ENCODE results near the gene TCP11L2. TPM values are rescaled to one million over a fixed set of nuclear protein-coding genes. Genes with fewer than 3 reads are reported as not detected.

TCP11L2 gene
- polyA plus RNA-seq, 3 donors, result 23.5 to 37.3 (median 35.8) TPM

GRCh38 chr12:106333756-106334155 lies 31.2 kb downstream of the TCP11L2 start:
- WGBS (ENCODE audit: insufficient coverage), result 38% methylated on average over 1 of the region's 2 CpGs
- no peak overlapping the region for H3K4me3 ChIP-seq (replicated peaks in 1 of 3; ENCODE audit: low read depth in 2 of 3, low read length in 3 of 3)
- no peak overlapping the region for H3K27ac ChIP-seq (ENCODE audit: low read depth in 1 of 2, low read length in 2 of 2)
- no peaks in the 10 kb centered on the region for H3K27me3 ChIP-seq (ENCODE audit: control insufficient read depth in 2 of 2, insufficient read depth in 2 of 2, low read length in 2 of 2)
- peaks cover 48% of the 10 kb centered on the region in 2 donors for H3K36me3 Mint-ChIP-seq
- no peak overlapping the region for H3K4me2 ChIP-seq (replicated peaks; ENCODE audit: extremely low read depth, low read length, poor library complexity, severe bottlenecking)
- H3K4me3 Mint-ChIP-seq, result no peak overlapping the region
- no peaks in the 10 kb centered on the region for H4K20me1 ChIP-seq (ENCODE audit: insufficient read depth, low read length)
- H3K27ac Mint-ChIP-seq, result peak overlapping the region in 2 of 7 donors; percentile 0 to 31
- no peak for TF ChIP-seq CTCF (IDR thresholded peaks at IDR 0.05)
- peak in 1 of 3 donors; percentile 14 for DNase-seq
- no peaks in the 10 kb centered on the region for H3K9me3 ChIP-seq (replicated peaks in 1 of 2; ENCODE audit: control insufficient read depth in 1 of 2, insufficient read depth in 1 of 2, low read length in 2 of 2)
- peaks cover 0 to 12% of the 10 kb centered on the region in 2 donors for H3K36me3 ChIP-seq (replicated peaks in 1 of 2; ENCODE audit: control insufficient read depth in 1 of 2, insufficient read depth in 2 of 2, low read length in 2 of 2)
- intact Hi-C loops (cut with micrococcal nuclease), result loop anchor here in 1 of 2 donors (10.0 kb wide), 1 partner anchor 109 kb away; no protein-coding TSS in a partner anchor
- H3K27me3 Mint-ChIP-seq (ENCODE audit: low read depth in 3 of 3), result peaks cover 0 to 2% (median under 1%) of the 10 kb centered on the region in 3 donors
- H3K9ac ChIP-seq (ENCODE audit: insufficient read depth, low read length, poor library complexity, severe bottlenecking), result no peak overlapping the region
- H3K4me1 ChIP-seq (ENCODE audit: control insufficient read depth in 1 of 2, insufficient read depth in 2 of 2, low read length in 2 of 2), result peaks cover 62 to 70% of the 10 kb centered on the region in 2 donors
- no peak overlapping the region for H2AFZ ChIP-seq (ENCODE audit: insufficient read depth, low read depth, low read length, poor library complexity, severe bottlenecking)
- H3K4me1 Mint-ChIP-seq, result peaks cover 71% of the 10 kb centered on the region
- no peaks in the 10 kb centered on the region for H3K9me3 Mint-ChIP-seq
- H3K79me2 ChIP-seq (ENCODE audit: insufficient read depth, low read length), result no peaks in the 10 kb centered on the region

- 100% methylated on average over 2 of the region's 2 CpGs for WGBS (ENCODE audit: insufficient coverage)
- Mint-ChIP-seq H3K36me3 (peaks cover 67 to 85% of the 10 kb centered on the region in 2 donors), H3K27me3 (ENCODE audit: low read depth in 3 of 3) (peaks cover 0 to 3% (median 0%) of the 10 kb centered on the region in 3 donors), H3K4me3 (no peak overlapping the region), H3K4me1 (peaks cover 12% of the 10 kb centered on the region), H3K9me3 (no peaks in the 10 kb centered on the region), H3K27ac (peak overlapping the region in 1 of 7 donors; percentile 59)
- no peaks in the 10 kb centered on the region for H3K79me2 ChIP-seq (ENCODE audit: insufficient read depth, low read length)
- no peak for DNase-seq
- H3K4me2 ChIP-seq (replicated peaks; ENCODE audit: extremely low read depth, low read length, poor library complexity, severe bottlenecking), result no peak overlapping the region
- no peaks in the 10 kb centered on the region for H3K9me3 ChIP-seq (replicated peaks in 1 of 2; ENCODE audit: control insufficient read depth in 1 of 2, insufficient read depth in 1 of 2, low read length in 2 of 2)
- H2AFZ ChIP-seq (ENCODE audit: insufficient read depth, low read depth, low read length, poor library complexity, severe bottlenecking), result no peak overlapping the region
- H3K27ac ChIP-seq (ENCODE audit: low read depth in 1 of 2, low read length in 2 of 2), result no peak overlapping the region
- no peak for TF ChIP-seq CTCF (IDR thresholded peaks at IDR 0.05)
- intact Hi-C loops (cut with micrococcal nuclease), result no loop called here
- no peaks in the 10 kb centered on the region for H3K27me3 ChIP-seq (ENCODE audit: control insufficient read depth in 2 of 2, insufficient read depth in 2 of 2, low read length in 2 of 2)
- H3K36me3 ChIP-seq (replicated peaks in 1 of 2; ENCODE audit: control insufficient read depth in 1 of 2, insufficient read depth in 2 of 2, low read length in 2 of 2), result peaks cover 23 to 65% of the 10 kb centered on the region in 2 donors
- H3K4me3 ChIP-seq (replicated peaks in 1 of 3; ENCODE audit: low read depth in 2 of 3, low read length in 3 of 3), result no peak overlapping the region
- H3K9ac ChIP-seq (ENCODE audit: insufficient read depth, low read length, poor library complexity, severe bottlenecking), result no peak overlapping the region
- peaks cover 6 to 8% of the 10 kb centered on the region in 2 donors for H3K4me1 ChIP-seq (ENCODE audit: control insufficient read depth in 1 of 2, insufficient read depth in 2 of 2, low read length in 2 of 2)
- H4K20me1 ChIP-seq (ENCODE audit: insufficient read depth, low read length), result peaks cover 19% of the 10 kb centered on the region
These were observed 38.7 kb downstream of the TCP11L2 start for GRCh38 chr12:106341086-106341877.

Data from CD14-positive monocyte (primary cell).